ENCODE data around the gene DSC1. TPM values are rescaled to one million over a fixed set of nuclear protein-coding genes. Genes with fewer than 3 reads are reported as not detected.
A peak's percentile ranks its signal among the peaks of the same experiment; 100 is the strongest.

DSC1 gene, protein sequence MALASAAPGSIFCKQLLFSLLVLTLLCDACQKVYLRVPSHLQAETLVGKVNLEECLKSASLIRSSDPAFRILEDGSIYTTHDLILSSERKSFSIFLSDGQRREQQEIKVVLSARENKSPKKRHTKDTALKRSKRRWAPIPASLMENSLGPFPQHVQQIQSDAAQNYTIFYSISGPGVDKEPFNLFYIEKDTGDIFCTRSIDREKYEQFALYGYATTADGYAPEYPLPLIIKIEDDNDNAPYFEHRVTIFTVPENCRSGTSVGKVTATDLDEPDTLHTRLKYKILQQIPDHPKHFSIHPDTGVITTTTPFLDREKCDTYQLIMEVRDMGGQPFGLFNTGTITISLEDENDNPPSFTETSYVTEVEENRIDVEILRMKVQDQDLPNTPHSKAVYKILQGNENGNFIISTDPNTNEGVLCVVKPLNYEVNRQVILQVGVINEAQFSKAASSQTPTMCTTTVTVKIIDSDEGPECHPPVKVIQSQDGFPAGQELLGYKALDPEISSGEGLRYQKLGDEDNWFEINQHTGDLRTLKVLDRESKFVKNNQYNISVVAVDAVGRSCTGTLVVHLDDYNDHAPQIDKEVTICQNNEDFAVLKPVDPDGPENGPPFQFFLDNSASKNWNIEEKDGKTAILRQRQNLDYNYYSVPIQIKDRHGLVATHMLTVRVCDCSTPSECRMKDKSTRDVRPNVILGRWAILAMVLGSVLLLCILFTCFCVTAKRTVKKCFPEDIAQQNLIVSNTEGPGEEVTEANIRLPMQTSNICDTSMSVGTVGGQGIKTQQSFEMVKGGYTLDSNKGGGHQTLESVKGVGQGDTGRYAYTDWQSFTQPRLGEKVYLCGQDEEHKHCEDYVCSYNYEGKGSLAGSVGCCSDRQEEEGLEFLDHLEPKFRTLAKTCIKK
- total RNA-seq: 1 to 10 TPM; 2.7 TPM
- 1 to 10 TPM in 1 of 2 donors, under 1 TPM in 1; 0.62 to 3.9 TPM for polyA plus RNA-seq

GRCh38 chr18:31162825-31163435 lies at the start of gene DSC1:
Gene DSC1, minus strand, starts transcription at chr18:31162856. Its CDS starts 262 bp downstream, at chr18:31162594.
- DNase-seq: peak; percentile 1 to 28 (median 12)
- Mint-ChIP-seq H3K4me1 (peaks cover 0 to 1% (median 0%) of the 10 kb centered on the region in 4 donors), H3K4me3 (peak within 1 kb of the TSS in 7 of 8 donors; percentile 10 to 79 (median 29)), H3K9me3 (peaks cover 0 to 9% (median 2%) of the 10 kb centered on the region in 8 donors), H3K36me3 (no peaks in the 10 kb centered on the region), H3K27ac (peak within 1 kb of the TSS in 6 of 7 donors; percentile 3 to 81 (median 65)), H3K27me3 (no peaks in the 10 kb centered on the region)
- ChIA-PET CTCF (ENCODE audit: partially characterized antibody) (no interaction called here), POLR2A (ENCODE audit: partially characterized antibody) (interaction anchor here (0.9 kb wide), 1 partner anchor 18 kb away, joined by 3 read pairs; no protein-coding TSS in a partner anchor)
- Histone ChIP-seq H3K4me1 (ENCODE audit: insufficient read depth, low read length) (no peaks in the 10 kb centered on the region), H3K27me3 (ENCODE audit: insufficient read depth, low read length) (no peaks in the 10 kb centered on the region), H3K27ac (ENCODE audit: low read depth, low read length) (no peak within 1 kb of the TSS), H3K4me3 (ENCODE audit: low read length in 2 of 2) (no peak within 1 kb of the TSS), H3K9me3 (ENCODE audit: control insufficient read depth in 1 of 2, low read length in 2 of 2) (no peaks in the 10 kb centered on the region), H3K36me3 (ENCODE audit: insufficient read depth, low read length) (no peaks in the 10 kb centered on the region)
- intact Hi-C loops (cut with micrococcal nuclease): no loop called here

- POLR2A ChIA-PET (ENCODE audit: partially characterized antibody): no interaction called here
- CTCF ChIA-PET (ENCODE audit: partially characterized antibody): no interaction called here
- DNase-seq: no peak
Observed at GRCh38 chr18:31211047-31211446, 48.4 kb upstream of the DSC1 start.

DNA sequence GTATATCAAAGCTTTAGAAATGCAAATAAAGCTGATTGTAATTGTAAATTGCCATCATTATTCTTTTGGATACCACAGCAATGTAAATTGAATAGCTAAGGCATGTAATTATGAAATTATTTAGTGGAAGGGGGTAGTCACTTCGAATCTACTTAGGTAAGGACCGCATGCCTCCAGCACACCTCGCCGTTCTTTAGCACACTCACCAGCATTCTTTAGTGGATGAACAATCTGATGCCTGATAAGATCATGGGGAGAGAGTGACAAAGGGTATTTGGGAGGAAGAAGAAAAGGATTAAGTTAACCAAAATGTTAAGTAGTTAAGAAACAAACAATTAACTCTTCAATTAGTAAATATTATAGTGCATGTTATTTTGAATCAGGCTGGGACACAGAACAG lies 46.4 kb upstream of the DSC1 start:
- POLR2A ChIA-PET (ENCODE audit: partially characterized antibody): no interaction called here
- Histone ChIP-seq H3K9me3 (ENCODE audit: control insufficient read depth in 1 of 2, low read length in 2 of 2) (no peaks in the 10 kb centered on the region), H3K4me3 (ENCODE audit: low read length in 2 of 2) (no peak overlapping the region), H3K4me1 (ENCODE audit: insufficient read depth, low read length) (no peaks in the 10 kb centered on the region), H3K27ac (ENCODE audit: low read depth, low read length) (no peak overlapping the region), H3K36me3 (ENCODE audit: insufficient read depth, low read length) (no peaks in the 10 kb centered on the region), H3K27me3 (ENCODE audit: insufficient read depth, low read length) (no peaks in the 10 kb centered on the region)
- H3K9me3 Mint-ChIP-seq: peaks cover 2 to 14% (median 7%) of the 10 kb centered on the region in 8 donors
- intact Hi-C loops (cut with micrococcal nuclease): no loop called here
- H3K4me3 Mint-ChIP-seq: no peak overlapping the region
- H3K27ac Mint-ChIP-seq: no peak overlapping the region
- H3K36me3 Mint-ChIP-seq: no peaks in the 10 kb centered on the region
- no peak for DNase-seq
- H3K27me3 Mint-ChIP-seq: no peaks in the 10 kb centered on the region
- H3K4me1 Mint-ChIP-seq: no peaks in the 10 kb centered on the region
- CTCF ChIA-PET (ENCODE audit: partially characterized antibody): no interaction called here

More at GRCh38 chr18:31211047-31211446, 48.4 kb upstream of the DSC1 start:
- Mint-ChIP-seq H3K9me3 (peaks cover 2 to 21% (median 11%) of the 10 kb centered on the region in 8 donors), H3K4me3 (no peak overlapping the region), H3K27me3 (no peaks in the 10 kb centered on the region), H3K36me3 (no peaks in the 10 kb centered on the region), H3K4me1 (no peaks in the 10 kb centered on the region), H3K27ac (no peak overlapping the region)
- no peak overlapping the region for H3K27ac ChIP-seq (ENCODE audit: low read depth, low read length)
- H3K36me3 ChIP-seq (ENCODE audit: insufficient read depth, low read length): no peaks in the 10 kb centered on the region
- H3K9me3 ChIP-seq (ENCODE audit: control insufficient read depth in 1 of 2, low read length in 2 of 2): no peaks in the 10 kb centered on the region
- intact Hi-C loops (cut with micrococcal nuclease): no loop called here
- no peaks in the 10 kb centered on the region for H3K4me1 ChIP-seq (ENCODE audit: insufficient read depth, low read length)
- H3K27me3 ChIP-seq (ENCODE audit: insufficient read depth, low read length): no peaks in the 10 kb centered on the region
- no peak overlapping the region for H3K4me3 ChIP-seq (ENCODE audit: low read length in 2 of 2)

- no peak for DNase-seq
- H3K4me3 Mint-ChIP-seq: no peak overlapping the region
- no peaks in the 10 kb centered on the region for H3K27me3 ChIP-seq (ENCODE audit: insufficient read depth, low read length)
- no peak overlapping the region for H3K27ac Mint-ChIP-seq
- intact Hi-C loops (cut with micrococcal nuclease): no loop called here
- no peaks in the 10 kb centered on the region for H3K4me1 Mint-ChIP-seq
- H3K4me3 ChIP-seq (ENCODE audit: low read length in 2 of 2): no peak overlapping the region
- H3K36me3 Mint-ChIP-seq: no peaks in the 10 kb centered on the region
- ChIA-PET CTCF (ENCODE audit: partially characterized antibody) (no interaction called here), POLR2A (ENCODE audit: partially characterized antibody) (no interaction called here)
- H3K9me3 ChIP-seq (ENCODE audit: control insufficient read depth in 1 of 2, low read length in 2 of 2): no peaks in the 10 kb centered on the region
- peaks cover 0 to 10% (median 4%) of the 10 kb centered on the region in 8 donors for H3K9me3 Mint-ChIP-seq
- H3K36me3 ChIP-seq (ENCODE audit: insufficient read depth, low read length): no peaks in the 10 kb centered on the region
- no peak overlapping the region for H3K27ac ChIP-seq (ENCODE audit: low read depth, low read length)
- no peaks in the 10 kb centered on the region for H3K27me3 Mint-ChIP-seq
- no peaks in the 10 kb centered on the region for H3K4me1 ChIP-seq (ENCODE audit: insufficient read depth, low read length)
Observed at GRCh38 chr18:31207391-31207790, 44.7 kb upstream of the DSC1 start.

DNA sequence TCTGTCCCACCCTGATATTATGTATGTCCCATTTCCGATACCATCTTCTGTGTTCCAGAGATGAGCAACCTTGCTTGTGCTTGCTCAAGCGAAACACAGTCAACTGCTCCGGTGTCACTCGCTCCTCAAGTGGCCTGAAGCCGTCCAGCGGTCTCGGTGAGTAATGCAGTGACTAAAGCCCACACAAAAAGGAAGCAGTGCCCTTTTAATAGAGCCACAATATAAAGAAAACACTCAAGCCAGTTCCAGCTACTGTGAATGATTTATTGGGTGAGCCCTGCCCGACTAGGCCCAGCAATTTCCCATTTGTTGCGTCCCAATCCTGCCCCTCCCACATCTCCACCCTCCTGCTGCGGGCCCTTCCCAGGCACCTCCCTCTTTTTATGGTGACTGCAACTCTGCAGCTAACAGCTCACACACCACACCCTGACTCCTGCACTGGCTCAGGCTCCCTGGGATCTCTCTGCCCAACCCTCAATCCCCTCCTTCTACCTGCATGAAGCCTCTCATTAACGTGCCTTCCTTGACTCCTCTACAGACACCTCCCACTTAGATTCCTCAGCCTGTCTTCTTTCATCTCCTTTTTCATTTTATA lies 44.2 kb upstream of the DSC1 start:
- Mint-ChIP-seq H3K4me1 (no peaks in the 10 kb centered on the region), H3K36me3 (no peaks in the 10 kb centered on the region), H3K27ac (no peak overlapping the region), H3K4me3 (no peak overlapping the region), H3K9me3 (peaks cover 0 to 8% (median 4%) of the 10 kb centered on the region in 8 donors), H3K27me3 (no peaks in the 10 kb centered on the region)
- Histone ChIP-seq H3K9me3 (ENCODE audit: control insufficient read depth in 1 of 2, low read length in 2 of 2) (no peaks in the 10 kb centered on the region), H3K36me3 (ENCODE audit: insufficient read depth, low read length) (no peaks in the 10 kb centered on the region), H3K4me1 (ENCODE audit: insufficient read depth, low read length) (no peaks in the 10 kb centered on the region), H3K27me3 (ENCODE audit: insufficient read depth, low read length) (no peaks in the 10 kb centered on the region), H3K4me3 (ENCODE audit: low read length in 2 of 2) (no peak overlapping the region), H3K27ac (ENCODE audit: low read depth, low read length) (no peak overlapping the region)
- ChIA-PET CTCF (ENCODE audit: partially characterized antibody) (no interaction called here), POLR2A (ENCODE audit: partially characterized antibody) (no interaction called here)
- intact Hi-C loops (cut with micrococcal nuclease): no loop called here
- no peak for DNase-seq

DNA sequence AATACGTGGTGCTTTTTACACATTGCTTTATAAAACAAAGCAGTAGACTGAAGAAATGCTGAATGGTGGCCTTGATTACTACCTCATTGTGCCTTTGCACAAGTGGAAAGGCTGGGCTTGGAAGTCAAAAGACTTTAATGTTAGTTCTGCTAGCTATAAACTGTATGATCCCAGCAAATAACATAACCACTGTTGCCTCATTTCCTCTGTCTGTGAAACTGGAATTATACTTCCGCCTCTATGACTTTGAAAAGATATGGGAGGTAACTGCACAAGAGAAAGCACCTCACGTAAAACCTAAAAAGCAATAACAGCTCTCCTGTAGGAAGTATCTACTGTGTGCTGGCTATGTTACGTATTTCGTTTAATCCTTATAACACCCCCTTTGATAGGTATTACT lies 43.4 kb upstream of the DSC1 start:
- no peak overlapping the region for H3K4me3 Mint-ChIP-seq

More for the DNA sequence above, 43.4 kb upstream of the DSC1 start:
- H3K9me3 Mint-ChIP-seq: peaks cover 0 to 8% (median 2%) of the 10 kb centered on the region in 8 donors
- no peak overlapping the region for H3K4me3 ChIP-seq (ENCODE audit: low read length in 2 of 2)
- H3K27ac ChIP-seq (ENCODE audit: low read depth, low read length): no peak overlapping the region
- no peaks in the 10 kb centered on the region for H3K36me3 ChIP-seq (ENCODE audit: insufficient read depth, low read length)
- CTCF ChIA-PET (ENCODE audit: partially characterized antibody): no interaction called here
- no peaks in the 10 kb centered on the region for H3K4me1 ChIP-seq (ENCODE audit: insufficient read depth, low read length)
- no peak for DNase-seq
- no peak overlapping the region for H3K27ac Mint-ChIP-seq
- POLR2A ChIA-PET (ENCODE audit: partially characterized antibody): no interaction called here
- no peaks in the 10 kb centered on the region for H3K36me3 Mint-ChIP-seq
- no peaks in the 10 kb centered on the region for H3K4me1 Mint-ChIP-seq
- intact Hi-C loops (cut with micrococcal nuclease): no loop called here
- no peaks in the 10 kb centered on the region for H3K27me3 Mint-ChIP-seq
- H3K27me3 ChIP-seq (ENCODE audit: insufficient read depth, low read length): no peaks in the 10 kb centered on the region
- H3K9me3 ChIP-seq (ENCODE audit: control insufficient read depth in 1 of 2, low read length in 2 of 2): no peaks in the 10 kb centered on the region

Measured in CD4-positive, alpha-beta memory T cell (primary cell).